ENCODE data around the gene FLNC. TPM values are rescaled to one million over a fixed set of nuclear protein-coding genes. Genes with fewer than 3 reads are reported as not detected.

Gene FLNC
- total RNA-seq, 1 experiment from 2014 or later: 8.0 TPM

DNA sequence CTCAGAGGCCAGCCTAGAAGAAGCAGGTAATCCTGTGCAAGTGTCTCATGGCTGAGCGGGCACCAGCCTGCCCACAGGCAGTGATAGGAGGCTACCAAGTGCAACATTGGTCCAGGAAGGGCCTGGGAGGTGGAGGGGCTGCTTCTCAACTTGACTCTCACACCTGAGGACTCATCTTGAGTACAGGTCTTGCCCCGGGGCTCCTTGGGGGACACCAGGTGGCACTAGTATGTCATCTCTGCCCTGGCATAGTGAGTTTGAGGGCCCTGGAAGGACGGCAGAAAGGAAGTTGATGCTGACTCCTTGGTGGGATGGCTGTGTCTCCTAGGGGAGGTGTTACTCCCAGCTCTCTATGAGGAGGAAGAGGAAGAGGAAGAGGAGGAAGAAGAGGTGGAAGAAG, 36.2 kb upstream of the FLNC start (continued):
- no peak for TF ChIP-seq AR (CRISPR knock-in tag; IDR thresholded peaks at IDR 0.05)
- TF ChIP-seq MYBL2 (CRISPR knock-in tag; IDR thresholded peaks at IDR 0.05): no peak
- TF ChIP-seq MXD4 (CRISPR knock-in tag; IDR thresholded peaks at IDR 0.05; ENCODE audit: borderline replicate concordance): no peak
- TF ChIP-seq ATF3 (CRISPR knock-in tag; conservative IDR thresholded peaks at IDR 0.05): no peak

GRCh38 chr7:128794436-128794835, 35.8 kb upstream of the FLNC start:
- H3K27ac Mint-ChIP-seq: no peak overlapping the region
- CTCF ChIA-PET: interaction anchor here (0.6 to 3.7 kb wide), 10 partner anchors 10 to 89 kb away, joined by 3 to 16 read pairs (median 4); no protein-coding TSS in a partner anchor

DNA sequence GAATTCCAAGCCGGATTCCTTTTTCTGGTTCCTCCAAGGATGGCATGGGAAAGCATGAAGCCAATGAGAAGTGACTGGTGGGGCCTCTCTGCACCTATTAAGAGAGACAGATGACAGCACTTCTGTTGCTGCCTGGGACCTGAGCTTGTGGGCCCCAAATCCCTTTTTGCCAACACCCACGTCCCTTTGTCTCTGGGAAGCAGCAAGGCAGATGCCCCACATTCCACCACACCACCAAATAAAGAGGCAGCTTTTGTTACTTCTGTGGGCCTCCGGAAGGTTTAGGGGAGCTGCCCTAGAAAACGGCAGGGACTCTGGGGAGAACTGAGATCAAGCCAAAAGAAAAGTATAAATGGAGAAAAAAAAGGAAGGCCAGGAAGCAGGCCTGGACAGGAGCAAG, 35.1 kb upstream of the FLNC start:
- Mint-ChIP-seq H3K4me1 (peaks cover 34% of the 10 kb centered on the region), H3K27me3 (ENCODE audit: low read depth) (peaks cover 4% of the 10 kb centered on the region), H3K9me3 (peaks cover 3% of the 10 kb centered on the region; the same call in 1 of the 2 replicates), H3K36me3 (peaks cover 35% of the 10 kb centered on the region), H3K27ac (peak overlapping the region; percentile 51), H3K4me3 (no peak overlapping the region)
- TF ChIP-seq ZNF317 (CRISPR knock-in tag; IDR thresholded peaks at IDR 0.05; ENCODE audit: borderline replicate concordance, low read depth): peak; percentile 79
- TF ChIP-seq ELF4 (CRISPR knock-in tag; IDR thresholded peaks at IDR 0.05; ENCODE audit: low read depth): no peak
- DNase-seq (ENCODE audit: low spot score) (no peak), ATAC-seq (no peak)
- POLR2A ChIA-PET: interaction anchor here (0.5 kb wide), 1 partner anchor 163 kb away, joined by 3 read pairs; no protein-coding TSS in a partner anchor
- CTCF ChIA-PET: interaction anchor here (1.2 to 3.7 kb wide), 7 partner anchors 11 to 88 kb away, joined by 4 to 16 read pairs (median 6); no protein-coding TSS in a partner anchor

More at GRCh38 chr7:128794436-128794835, 35.8 kb upstream of the FLNC start:
- TF ChIP-seq ZNF317 (CRISPR knock-in tag; IDR thresholded peaks at IDR 0.05; ENCODE audit: borderline replicate concordance, low read depth) (no peak), NR1H2 (CRISPR knock-in tag; IDR thresholded peaks at IDR 0.05) (no peak), ZNF121 (CRISPR knock-in tag; IDR thresholded peaks at IDR 0.05) (no peak), ZBTB21 (CRISPR knock-in tag; IDR thresholded peaks at IDR 0.05; ENCODE audit: borderline replicate concordance) (no peak), NFE2L1 (CRISPR knock-in tag; IDR thresholded peaks at IDR 0.05) (no peak), KAT7 (CRISPR knock-in tag; IDR thresholded peaks at IDR 0.05; ENCODE audit: borderline replicate concordance) (no peak), RORB (CRISPR knock-in tag; IDR thresholded peaks at IDR 0.05) (no peak), TCF7 (CRISPR knock-in tag; IDR thresholded peaks at IDR 0.05; ENCODE audit: low read depth) (no peak), GRHL2 (CRISPR knock-in tag; IDR thresholded peaks at IDR 0.05; ENCODE audit: insufficient replicate concordance, severe bottlenecking) (no peak), ETV6 (CRISPR knock-in tag; IDR thresholded peaks at IDR 0.05) (no peak), NFATC4 (CRISPR knock-in tag; IDR thresholded peaks at IDR 0.05) (no peak)
- TF ChIP-seq, protein P1, sequence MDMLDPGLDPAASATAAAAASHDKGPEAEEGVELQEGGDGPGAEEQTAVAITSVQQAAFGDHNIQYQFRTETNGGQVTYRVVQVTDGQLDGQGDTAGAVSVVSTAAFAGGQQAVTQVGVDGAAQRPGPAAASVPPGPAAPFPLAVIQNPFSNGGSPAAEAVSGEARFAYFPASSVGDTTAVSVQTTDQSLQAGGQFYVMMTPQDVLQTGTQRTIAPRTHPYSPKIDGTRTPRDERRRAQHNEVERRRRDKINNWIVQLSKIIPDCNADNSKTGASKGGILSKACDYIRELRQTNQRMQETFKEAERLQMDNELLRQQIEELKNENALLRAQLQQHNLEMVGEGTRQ (CRISPR knock-in tag; IDR thresholded peaks at IDR 0.05): no peak
- Mint-ChIP-seq H3K36me3 (peaks cover 33% of the 10 kb centered on the region), H3K4me3 (no peak overlapping the region), H3K4me1 (peaks cover 37% of the 10 kb centered on the region), H3K9me3 (peaks cover 3% of the 10 kb centered on the region; the same call in 1 of the 2 replicates), H3K27me3 (ENCODE audit: low read depth) (peaks cover 7% of the 10 kb centered on the region)
- DNase-seq (ENCODE audit: low spot score) (no peak), ATAC-seq (no peak)
- POLR2A ChIA-PET: no interaction called here

GRCh38 chr7:128796327-128796726, 33.9 kb upstream of the FLNC start:
- peaks cover 40% of the 10 kb centered on the region for H3K36me3 Mint-ChIP-seq
- no peak overlapping the region for H3K4me3 Mint-ChIP-seq
- no peaks in the 10 kb centered on the region for H3K27me3 Mint-ChIP-seq (ENCODE audit: low read depth)
- ATAC-seq (no peak), DNase-seq (ENCODE audit: low spot score) (no peak)
- H3K9me3 Mint-ChIP-seq: peaks cover 3% of the 10 kb centered on the region; the same call in 1 of the 2 replicates
- ChIA-PET CTCF (interaction anchor here (1.8 to 3.7 kb wide), 2 partner anchors 73 to 87 kb away, joined by 4 to 16 read pairs; no protein-coding TSS in a partner anchor), POLR2A (no interaction called here)
- H3K4me1 Mint-ChIP-seq: peaks cover 31% of the 10 kb centered on the region
- 0 out of 2 replicates have a peak overlapping the region, but pooled peaks have one; percentile 37 for H3K27ac Mint-ChIP-seq
- TF ChIP-seq MYBL2 (CRISPR knock-in tag; IDR thresholded peaks at IDR 0.05): no peak
- no peak for TF ChIP-seq NR1H2 (CRISPR knock-in tag; IDR thresholded peaks at IDR 0.05)
- TF ChIP-seq TCF7 (CRISPR knock-in tag; IDR thresholded peaks at IDR 0.05; ENCODE audit: low read depth): no peak
- no peak for TF ChIP-seq ZMAT4 (CRISPR knock-in tag; IDR thresholded peaks at IDR 0.05)
- TF ChIP-seq RELA (CRISPR knock-in tag; IDR thresholded peaks at IDR 0.05; ENCODE audit: borderline replicate concordance): no peak
- TF ChIP-seq, protein P2, sequence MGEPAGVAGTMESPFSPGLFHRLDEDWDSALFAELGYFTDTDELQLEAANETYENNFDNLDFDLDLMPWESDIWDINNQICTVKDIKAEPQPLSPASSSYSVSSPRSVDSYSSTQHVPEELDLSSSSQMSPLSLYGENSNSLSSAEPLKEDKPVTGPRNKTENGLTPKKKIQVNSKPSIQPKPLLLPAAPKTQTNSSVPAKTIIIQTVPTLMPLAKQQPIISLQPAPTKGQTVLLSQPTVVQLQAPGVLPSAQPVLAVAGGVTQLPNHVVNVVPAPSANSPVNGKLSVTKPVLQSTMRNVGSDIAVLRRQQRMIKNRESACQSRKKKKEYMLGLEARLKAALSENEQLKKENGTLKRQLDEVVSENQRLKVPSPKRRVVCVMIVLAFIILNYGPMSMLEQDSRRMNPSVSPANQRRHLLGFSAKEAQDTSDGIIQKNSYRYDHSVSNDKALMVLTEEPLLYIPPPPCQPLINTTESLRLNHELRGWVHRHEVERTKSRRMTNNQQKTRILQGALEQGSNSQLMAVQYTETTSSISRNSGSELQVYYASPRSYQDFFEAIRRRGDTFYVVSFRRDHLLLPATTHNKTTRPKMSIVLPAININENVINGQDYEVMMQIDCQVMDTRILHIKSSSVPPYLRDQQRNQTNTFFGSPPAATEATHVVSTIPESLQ (CRISPR knock-in tag; IDR thresholded peaks at IDR 0.05): no peak
- no peak for TF ChIP-seq MLX (CRISPR knock-in tag; IDR thresholded peaks at IDR 0.05)
- TF ChIP-seq FOXJ3 (CRISPR knock-in tag; IDR thresholded peaks at IDR 0.05; ENCODE audit: borderline replicate concordance): no peak

Data from WTC11 (cell line).